CD4-positive, alpha-beta T cell treated with Interleukin-15 for 4 hours (primary cell): ENCODE results near the gene SLAMF6.
"Not testable (repeated sequence)": the region's sequence is repeated elsewhere in the genome, so short reads cannot be mapped to it uniquely, and the experiment has no call there.

Experiments
- DNase-seq: peaks from one replicate; pipeline ENCODE4 v3.0.0-alpha.2; 2020; ENCODE audit warnings: low spot score

Gene SLAMF6

GRCh38 chr1:160504651-160505050 is 18.4 kb downstream of the SLAMF6 start:
- no peak for DNase-seq

- no peak for DNase-seq
Observed at GRCh38 chr1:160503087-160503486, 20.0 kb downstream of the SLAMF6 start.

DNA sequence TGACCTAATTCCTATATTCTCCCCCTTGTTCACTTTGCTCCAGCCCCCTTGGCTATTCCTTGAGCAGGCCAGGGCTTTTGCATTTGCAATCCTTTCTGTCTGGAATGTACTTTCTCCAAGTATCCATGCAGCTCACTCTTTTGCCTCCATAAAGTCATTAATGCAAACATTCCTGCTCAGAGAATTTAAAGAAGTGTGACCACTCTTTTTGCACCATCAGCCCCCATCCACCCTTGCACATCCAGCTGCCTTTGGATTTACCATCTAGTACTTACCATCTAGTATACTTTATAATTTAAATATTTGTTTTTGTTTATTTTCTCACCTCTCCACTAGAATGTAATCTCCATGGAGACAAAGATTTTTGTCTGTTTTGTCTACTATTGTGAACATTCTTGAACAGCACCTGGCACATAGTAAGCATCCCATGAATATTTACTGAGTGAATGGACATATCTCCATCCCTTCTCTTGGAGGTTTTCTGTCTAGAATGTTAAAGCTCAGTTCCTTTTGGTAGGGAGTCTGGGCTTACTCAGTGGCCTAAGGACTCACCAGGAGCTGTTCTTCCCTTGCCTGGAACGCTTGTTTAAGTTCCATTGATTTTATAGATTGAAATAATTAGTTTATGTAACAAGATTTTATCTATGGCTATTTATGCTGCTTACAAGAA is 22.6 kb downstream of the SLAMF6 start:
- no peak for DNase-seq

- DNase-seq, result no peak
Observed at GRCh38 chr1:160499631-160500030, 23.4 kb downstream of the SLAMF6 start.

DNA sequence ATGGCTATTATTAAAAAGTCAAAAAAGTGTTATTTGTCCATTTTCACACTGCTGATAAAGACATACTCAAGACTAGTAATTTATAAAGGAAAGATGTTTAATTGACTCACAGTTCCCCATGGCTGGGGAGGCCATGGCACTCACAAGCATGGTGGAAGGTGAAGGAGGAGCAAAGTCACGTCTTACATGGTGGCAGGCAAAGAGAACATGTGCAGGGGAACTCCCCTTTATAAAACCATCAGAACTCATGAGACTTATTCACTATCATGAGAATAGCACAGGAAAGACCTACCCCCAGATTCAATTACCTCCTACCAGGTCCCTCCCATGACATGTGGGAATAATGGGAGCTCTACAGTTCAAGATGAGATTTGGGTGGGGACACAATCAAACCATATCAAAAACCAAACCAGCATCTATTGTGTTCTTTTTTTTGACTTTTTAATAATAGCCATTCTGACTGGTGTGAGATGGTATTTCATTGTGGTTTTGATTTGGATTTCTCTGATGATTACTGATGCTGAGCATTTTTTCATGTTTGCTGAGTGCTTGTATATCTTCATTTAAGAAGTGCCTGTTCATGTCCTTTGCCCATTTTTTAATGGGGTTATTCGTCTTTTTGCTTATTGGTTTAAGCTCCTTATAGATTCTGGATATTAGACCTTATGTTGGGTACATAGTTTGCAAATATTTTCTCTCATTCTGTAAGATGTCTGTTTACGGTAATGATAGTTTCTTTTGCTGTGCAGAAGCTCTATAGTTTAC is 24.6 kb downstream of the SLAMF6 start:
- DNase-seq, result not testable (repeated sequence)

GRCh38 chr1:160496334-160496733 is 26.7 kb downstream of the SLAMF6 start:
- no peak for DNase-seq

- no peak for DNase-seq
Observed at GRCh38 chr1:160494620-160495019, 28.4 kb downstream of the SLAMF6 start.

DNA sequence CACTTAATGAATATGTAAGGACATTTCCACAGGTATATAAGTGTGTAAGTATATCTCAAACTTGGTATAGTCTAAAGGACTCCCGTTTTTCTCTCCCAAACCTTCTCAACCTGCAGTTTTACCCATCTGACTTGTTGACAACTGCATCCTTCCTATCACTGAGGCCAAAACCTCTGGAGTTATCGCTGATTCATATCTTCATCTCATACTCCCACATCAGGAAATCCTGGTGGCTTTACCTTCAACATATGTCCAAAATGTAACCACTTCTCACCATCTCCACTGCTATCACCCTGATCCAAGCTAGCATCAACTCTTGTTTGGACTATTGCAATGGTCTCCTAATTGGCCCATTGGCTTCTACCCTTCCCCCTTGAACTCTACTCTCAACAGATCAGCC is 30.4 kb downstream of the SLAMF6 start:
- no peak for DNase-seq

- no peak for DNase-seq
Observed at GRCh38 chr1:160491981-160492380, 31.1 kb downstream of the SLAMF6 start.

DNA sequence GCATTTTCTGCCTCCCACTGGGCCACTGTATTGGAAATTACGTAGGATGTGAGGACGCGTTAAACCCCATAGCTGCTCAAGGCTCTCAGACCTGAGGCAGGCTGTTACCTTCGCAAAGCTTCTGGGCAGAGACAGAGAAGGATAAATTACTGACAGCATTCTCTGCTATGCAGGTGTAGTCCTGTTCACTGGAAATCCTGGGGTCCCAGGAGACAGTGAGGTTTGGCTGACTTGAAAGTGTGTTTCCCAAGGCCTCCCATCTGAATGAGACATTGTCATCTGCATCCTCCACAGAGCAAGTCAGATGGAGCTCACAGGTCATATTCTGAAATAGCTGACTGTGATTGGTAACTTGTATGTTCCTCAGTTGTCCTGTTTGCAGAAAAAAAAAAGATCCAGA is 32.0 kb downstream of the SLAMF6 start:
- no peak for DNase-seq

GRCh38 chr1:160489513-160490261 is 33.4 kb downstream of the SLAMF6 start:
- no peak for DNase-seq

GRCh38 chr1:160488347-160489058 is 34.6 kb downstream of the SLAMF6 start:
- no peak for DNase-seq

DNA sequence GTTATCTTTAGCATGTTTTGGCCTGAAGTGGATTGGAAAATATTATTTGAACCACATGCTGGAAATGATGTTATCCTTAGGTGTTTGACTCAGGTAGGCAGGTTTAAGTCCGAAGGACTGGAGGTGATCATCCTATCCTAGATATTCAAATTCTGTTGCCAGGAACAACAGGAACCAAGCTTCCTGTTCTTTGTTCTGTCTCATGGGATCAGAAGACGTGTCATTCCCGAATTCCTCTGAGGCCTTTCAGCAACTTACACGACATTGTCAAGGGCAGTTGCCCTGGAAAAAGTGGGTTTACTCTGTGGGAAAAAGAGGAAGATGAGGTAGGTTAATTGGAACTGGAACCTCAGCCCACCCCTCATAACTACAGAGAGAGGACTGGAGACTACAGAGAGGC is 36.6 kb downstream of the SLAMF6 start:
- no peak for DNase-seq

GRCh38 chr1:160483505-160484185 is 39.4 kb downstream of the SLAMF6 start:
- DNase-seq, result no peak

GRCh38 chr1:160481979-160482596 is 41.0 kb downstream of the SLAMF6 start:
- no peak for DNase-seq

DNA sequence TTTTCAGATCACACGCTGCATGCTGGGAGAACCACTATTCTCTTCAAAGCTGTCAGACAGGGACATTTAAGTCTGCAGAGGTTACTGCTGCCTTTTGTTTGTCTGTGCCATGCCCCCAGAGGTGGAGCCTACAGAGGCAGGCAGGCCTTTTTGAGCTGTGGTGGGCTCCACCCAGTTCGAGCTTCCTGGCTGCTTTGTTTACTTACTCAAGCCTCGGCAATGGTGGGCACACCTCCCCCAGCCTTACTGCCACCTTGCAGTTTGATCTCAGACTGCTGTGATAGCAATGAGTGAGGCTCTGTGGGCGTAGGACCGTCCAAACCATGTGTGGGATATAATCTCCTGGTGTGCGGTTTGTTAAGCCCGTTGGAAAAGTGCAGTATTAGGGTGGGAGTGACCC is 42.3 kb downstream of the SLAMF6 start:
- DNase-seq, result peak; percentile 40

DNA sequence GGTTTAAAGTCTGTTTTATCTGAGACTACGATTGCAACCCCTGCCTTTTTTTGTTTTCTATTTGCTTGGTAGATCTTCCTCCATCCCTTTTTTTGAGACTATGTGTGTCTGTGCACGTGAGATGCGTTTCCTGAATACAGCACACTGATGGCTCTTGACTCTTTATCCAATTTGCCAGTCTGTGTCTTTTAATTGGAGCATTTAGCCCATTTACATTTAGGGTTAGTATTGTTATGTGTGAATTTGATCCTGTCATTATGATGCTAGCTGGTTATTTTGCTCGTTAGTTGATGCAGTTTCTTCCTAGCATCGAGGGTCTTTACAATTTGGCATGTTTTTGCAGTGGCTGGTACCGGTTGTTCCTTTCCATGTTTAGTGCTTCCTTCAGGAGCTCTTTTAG is 44.0 kb downstream of the SLAMF6 start:
- DNase-seq, result not testable (repeated sequence)

DNA sequence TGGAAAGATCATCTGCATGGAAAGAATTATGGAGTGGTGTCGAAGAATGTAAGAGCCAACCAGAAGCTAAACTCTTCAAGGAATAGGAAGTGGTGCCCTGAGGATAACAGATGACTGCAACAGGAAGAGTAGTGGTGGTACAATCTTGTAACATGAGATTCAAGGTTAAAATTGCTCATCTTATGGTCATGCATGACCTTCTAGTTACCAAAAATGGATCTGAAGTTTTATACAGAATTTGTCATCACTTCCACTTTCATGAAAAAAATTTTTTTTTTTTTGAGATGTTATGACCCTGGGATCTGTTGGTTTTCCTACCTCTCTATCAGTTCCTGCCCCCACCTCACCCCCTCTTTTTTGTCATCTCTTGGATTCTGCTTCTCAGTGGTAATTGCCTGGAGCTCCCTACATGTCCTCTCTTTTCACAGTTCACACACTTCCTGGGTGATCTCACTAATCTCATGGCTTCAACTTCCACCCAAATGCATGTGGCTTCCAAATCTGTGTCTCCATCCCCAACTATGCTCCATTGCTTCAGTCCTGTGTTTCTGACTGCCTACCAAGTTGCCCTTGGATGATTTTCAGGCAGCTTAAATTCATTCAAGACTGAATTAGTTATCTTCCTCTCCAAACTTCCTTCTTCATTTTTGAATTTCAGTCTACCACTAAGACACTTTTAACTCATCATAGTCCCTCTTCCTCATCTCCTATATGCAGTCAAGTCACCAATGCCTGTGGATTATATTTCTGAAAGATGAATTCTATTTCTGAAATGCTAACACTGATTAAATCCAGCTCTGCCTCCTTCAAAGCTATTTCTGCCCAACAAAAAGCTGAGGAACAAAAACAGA is 48.4 kb downstream of the SLAMF6 start:
- DNase-seq, result no peak

GRCh38 chr1:160472112-160472511 is 50.9 kb downstream of the SLAMF6 start:
- no peak for DNase-seq

DNA sequence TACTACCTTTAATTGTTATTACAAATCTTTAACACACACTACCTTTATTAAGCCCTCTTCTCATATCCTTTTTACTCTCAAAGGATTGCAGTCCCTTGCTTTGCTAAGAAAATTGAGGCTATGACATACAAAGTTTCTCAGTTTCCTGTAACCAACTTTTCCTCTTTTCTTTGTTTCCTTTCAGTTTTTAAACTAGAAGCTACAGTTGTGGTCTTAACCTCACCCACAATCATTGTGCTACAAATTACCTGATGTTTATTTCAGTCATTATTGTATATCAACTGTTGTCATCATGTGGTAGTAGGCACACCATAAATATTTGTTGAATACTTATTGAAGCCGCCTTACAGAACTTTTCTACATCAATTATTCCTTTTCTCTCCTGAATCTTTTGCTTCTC is 51.8 kb downstream of the SLAMF6 start:
- no peak for DNase-seq
